KMS-11 (cell line): ENCODE measurements around the gene CNOT3.

Source experiments
- H2AFZ ChIP-seq: fragments of 200-600 bp; sonication (generic); 2 replicates; pipeline ENCODE4 v1.6.1; 2016; ENCODE audit warnings: antibody characterized with exemption, mixed run types, low read depth
- H3K27ac ChIP-seq: fragments of 200-600 bp; sonication (generic); 2 replicates; pipeline ENCODE4 v1.6.1; 2016; ENCODE audit warnings: mild to moderate bottlenecking, mixed run types
- H3K27me3 ChIP-seq: fragments of 200-600 bp; sonication (generic); 2 replicates; pipeline ENCODE4 v1.6.1; 2017; ENCODE audit warnings: mild to moderate bottlenecking, low read depth, mixed run types, moderate library complexity; ENCODE audit not compliant: insufficient read depth
- H3K36me3 ChIP-seq: fragments of 200-600 bp; sonication (generic); 2 replicates; pipeline ENCODE4 v1.6.1; 2017; ENCODE audit warnings: mild to moderate bottlenecking, mixed run types; ENCODE audit not compliant: insufficient read depth
- H3K4me1 ChIP-seq: fragments of 200-600 bp; sonication (generic); 2 replicates; pipeline ENCODE4 v1.6.1; 2016; ENCODE audit warnings: mild to moderate bottlenecking, low read depth, mixed run types; ENCODE audit not compliant: poor library complexity, severe bottlenecking
- H3K4me2 ChIP-seq: fragments of 200-600 bp; sonication (generic); 2 replicates; pipeline ENCODE4 v1.7.0; 2016; ENCODE audit warnings: mild to moderate bottlenecking, mixed run types
- H3K4me3 ChIP-seq: fragments of 200-600 bp; sonication (generic); IDR thresholded peaks from 2 replicates; pipeline ENCODE4 v1.6.1; 2017; ENCODE audit warnings: low read depth, low read length, mixed read lengths; ENCODE audit not compliant: insufficient read depth
- H3K79me2 ChIP-seq: fragments of 200-600 bp; sonication (generic); 2 replicates; pipeline ENCODE4 v1.6.1; 2016; ENCODE audit warnings: low read depth, mixed run types; ENCODE audit not compliant: insufficient read depth
- H3K9ac ChIP-seq: fragments of 200-600 bp; sonication (generic); 2 replicates; pipeline ENCODE4 v1.6.1; 2016; ENCODE audit warnings: mild to moderate bottlenecking, mixed run types
- H4K20me1 ChIP-seq: fragments of 200-600 bp; sonication (generic); 2 replicates; pipeline ENCODE4 v1.6.1; 2016; ENCODE audit warnings: mild to moderate bottlenecking, mixed run types; ENCODE audit not compliant: insufficient read depth
- TF ChIP-seq, protein P1 (sequence below): fragments of 200-600 bp; sonication (generic); conservative IDR thresholded peaks from 2 replicates; pipeline ENCODE4 v1.6.1; 2017; ENCODE audit warnings: low read depth, mild to moderate bottlenecking, antibody characterized with exemption, low read length, moderate library complexity, mixed read lengths

The CNOT3 gene

DNA sequence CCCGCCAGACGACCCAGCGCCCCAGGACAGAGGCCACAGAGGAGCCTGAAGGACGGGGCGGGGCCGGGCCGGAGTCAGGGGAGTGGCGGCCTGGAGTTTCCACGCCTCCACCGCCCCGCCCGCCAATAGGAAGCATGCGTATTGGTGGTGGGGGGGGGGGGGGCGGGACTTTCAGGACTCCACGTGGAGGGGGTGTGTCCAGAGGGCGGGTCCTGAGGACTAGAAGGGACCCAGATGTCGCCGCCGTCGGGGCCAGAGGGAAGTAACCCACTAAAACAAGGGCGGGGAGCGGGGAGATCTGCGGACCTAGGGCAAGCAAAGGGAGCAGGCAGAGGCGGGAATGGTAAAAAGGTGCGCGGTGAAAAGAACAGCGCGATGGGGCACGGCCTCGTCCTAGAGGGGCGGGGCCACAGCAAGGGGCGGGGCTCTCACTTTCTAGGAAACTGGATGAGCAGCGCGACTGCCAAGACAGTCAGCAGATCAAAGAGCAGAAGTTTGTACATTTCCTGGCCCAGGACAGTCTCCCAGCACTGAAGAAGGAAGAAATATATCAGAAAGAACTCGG is 24.8 kb downstream of the CNOT3 start:
- peaks cover 21% of the 10 kb centered on the region for H3K27me3 ChIP-seq
- H2AFZ ChIP-seq: peak overlapping the region; percentile 63; the same call in 1 of the 2 replicates
- H3K27ac ChIP-seq: no peak overlapping the region
- TF ChIP-seq, protein P1, sequence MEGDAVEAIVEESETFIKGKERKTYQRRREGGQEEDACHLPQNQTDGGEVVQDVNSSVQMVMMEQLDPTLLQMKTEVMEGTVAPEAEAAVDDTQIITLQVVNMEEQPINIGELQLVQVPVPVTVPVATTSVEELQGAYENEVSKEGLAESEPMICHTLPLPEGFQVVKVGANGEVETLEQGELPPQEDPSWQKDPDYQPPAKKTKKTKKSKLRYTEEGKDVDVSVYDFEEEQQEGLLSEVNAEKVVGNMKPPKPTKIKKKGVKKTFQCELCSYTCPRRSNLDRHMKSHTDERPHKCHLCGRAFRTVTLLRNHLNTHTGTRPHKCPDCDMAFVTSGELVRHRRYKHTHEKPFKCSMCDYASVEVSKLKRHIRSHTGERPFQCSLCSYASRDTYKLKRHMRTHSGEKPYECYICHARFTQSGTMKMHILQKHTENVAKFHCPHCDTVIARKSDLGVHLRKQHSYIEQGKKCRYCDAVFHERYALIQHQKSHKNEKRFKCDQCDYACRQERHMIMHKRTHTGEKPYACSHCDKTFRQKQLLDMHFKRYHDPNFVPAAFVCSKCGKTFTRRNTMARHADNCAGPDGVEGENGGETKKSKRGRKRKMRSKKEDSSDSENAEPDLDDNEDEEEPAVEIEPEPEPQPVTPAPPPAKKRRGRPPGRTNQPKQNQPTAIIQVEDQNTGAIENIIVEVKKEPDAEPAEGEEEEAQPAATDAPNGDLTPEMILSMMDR: no peak
- H3K4me2 ChIP-seq: peak overlapping the region; percentile 72
- peaks cover 13% of the 10 kb centered on the region; the same call in 1 of the 2 replicates for H3K79me2 ChIP-seq
- peaks cover 32% of the 10 kb centered on the region for H3K4me1 ChIP-seq
- H3K9ac ChIP-seq: no peak overlapping the region
- H4K20me1 ChIP-seq: no peaks in the 10 kb centered on the region
- H3K4me3 ChIP-seq: no peak overlapping the region
- no peaks in the 10 kb centered on the region for H3K36me3 ChIP-seq

DNA sequence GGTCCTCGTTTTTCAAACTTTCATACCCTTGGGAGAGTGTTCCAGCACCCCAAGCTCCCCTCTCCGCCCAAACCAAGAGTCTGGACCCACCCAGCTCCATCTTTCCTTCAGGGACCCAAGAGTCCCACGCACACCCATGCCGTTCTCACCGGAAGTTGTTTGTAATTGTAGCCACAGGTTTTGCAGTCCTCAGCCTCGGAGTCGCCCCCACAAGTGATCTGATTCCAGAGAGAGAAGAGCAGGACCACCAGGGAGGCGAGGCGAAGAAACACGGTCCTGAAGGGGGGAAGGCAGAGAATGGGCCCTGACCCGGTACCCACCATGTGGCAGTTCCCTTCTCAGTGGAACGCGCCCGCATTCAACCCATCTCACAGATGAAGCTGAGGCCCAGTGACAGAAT is 25.3 kb downstream of the CNOT3 start:
- peaks cover 21% of the 10 kb centered on the region for H3K27me3 ChIP-seq
- H3K36me3 ChIP-seq: no peaks in the 10 kb centered on the region
- no peaks in the 10 kb centered on the region for H4K20me1 ChIP-seq
- peak overlapping the region; percentile 72 for H3K4me2 ChIP-seq
- H3K4me3 ChIP-seq: no peak overlapping the region
- H2AFZ ChIP-seq: peak overlapping the region; percentile 63; the same call in 1 of the 2 replicates
- TF ChIP-seq, protein P1: no peak
- H3K79me2 ChIP-seq: peaks cover 9% of the 10 kb centered on the region; the same call in 1 of the 2 replicates
- peaks cover 30% of the 10 kb centered on the region for H3K4me1 ChIP-seq
- no peak overlapping the region for H3K27ac ChIP-seq
- no peak overlapping the region for H3K9ac ChIP-seq

DNA sequence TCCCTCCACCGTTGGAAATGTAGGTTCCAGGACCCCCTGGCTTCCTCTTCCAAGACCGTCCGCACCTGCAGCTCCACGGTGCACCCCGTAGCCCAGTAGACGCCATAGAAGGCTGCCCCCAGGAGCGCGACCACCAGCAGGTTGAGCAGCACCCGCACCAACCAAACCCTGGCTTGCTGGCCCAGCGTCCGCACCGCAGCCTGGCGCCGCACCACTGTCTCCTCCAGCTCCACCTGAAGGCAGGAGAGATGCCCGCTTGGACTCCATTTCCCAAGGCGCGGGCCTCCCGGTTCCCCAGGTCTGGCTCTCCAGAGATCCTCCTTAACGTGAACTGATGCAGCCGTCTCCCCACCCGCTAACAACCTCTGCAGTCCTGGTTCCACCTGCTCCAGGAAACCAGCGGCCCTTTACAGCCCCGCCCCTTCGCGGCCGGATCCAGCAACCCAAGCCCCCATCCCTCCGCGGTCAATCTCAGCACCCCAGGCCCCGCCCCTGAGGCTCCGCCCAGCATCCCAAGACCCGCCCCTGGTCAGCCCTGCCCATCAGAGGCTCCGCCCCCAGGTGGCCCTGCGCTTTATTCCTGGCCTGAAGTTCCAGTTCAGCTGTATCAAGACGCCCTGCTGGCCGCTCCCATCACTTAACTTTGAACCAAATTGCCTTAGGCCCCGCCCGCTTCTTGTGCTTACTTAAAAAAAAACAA is 27.0 kb downstream of the CNOT3 start:
- Histone ChIP-seq H3K4me3 (no peak overlapping the region), H3K4me2 (no peak overlapping the region), H3K36me3 (no peaks in the 10 kb centered on the region), H2AFZ (no peak overlapping the region), H3K79me2 (no peaks in the 10 kb centered on the region), H4K20me1 (no peaks in the 10 kb centered on the region), H3K27ac (no peak overlapping the region), H3K4me1 (peaks cover 25% of the 10 kb centered on the region), H3K27me3 (peaks cover 21% of the 10 kb centered on the region), H3K9ac (no peak overlapping the region)
- TF ChIP-seq, protein P1: no peak

DNA sequence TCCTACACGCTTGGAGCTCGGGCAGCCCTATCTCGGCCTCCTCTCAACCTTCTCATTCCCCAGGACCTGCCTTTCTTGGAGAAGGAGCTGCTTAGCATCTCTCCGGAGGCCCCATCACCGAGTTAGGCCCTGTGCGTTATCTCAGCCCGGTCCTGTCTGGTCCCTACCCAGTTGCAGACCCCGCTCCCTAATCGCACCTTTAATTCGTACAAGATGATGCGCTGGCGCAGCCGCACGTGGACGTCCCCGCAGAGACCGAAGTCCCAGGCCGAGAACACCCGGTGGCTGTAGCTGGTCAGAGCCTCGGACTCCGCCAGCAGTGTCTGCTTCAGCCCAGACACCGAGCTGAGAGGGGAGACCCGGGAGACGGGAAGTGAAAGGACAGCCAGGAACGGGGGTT is 27.7 kb downstream of the CNOT3 start:
- Histone ChIP-seq H3K4me3 (no peak overlapping the region), H3K4me2 (no peak overlapping the region), H3K79me2 (no peaks in the 10 kb centered on the region), H2AFZ (no peak overlapping the region), H4K20me1 (no peaks in the 10 kb centered on the region), H3K27ac (no peak overlapping the region), H3K27me3 (peaks cover 25% of the 10 kb centered on the region), H3K4me1 (peaks cover 25% of the 10 kb centered on the region), H3K36me3 (no peaks in the 10 kb centered on the region), H3K9ac (no peak overlapping the region)
- TF ChIP-seq, protein P1: no peak
